DOHH2 (cell line): ENCODE measurements around the gene PPM1A.

Experiments used
- H3F3A ChIP-seq: fragments of 200-600 bp; sonication (generic), shearing (Covaris generic); 2 replicates; pipeline ENCODE4 v1.6.0; 2016; ENCODE audit warnings: antibody characterized with exemption, mild to moderate bottlenecking; ENCODE audit not compliant: control insufficient read depth, insufficient read depth
- H3K27ac ChIP-seq: fragments of 200-600 bp; sonication (generic); 2 replicates; pipeline ENCODE4 v1.5.1; 2014; ENCODE audit warnings: low read depth, mild to moderate bottlenecking, low read length, moderate library complexity
- H3K27me3 ChIP-seq: fragments of 200-600 bp; sonication (generic); 2 replicates; pipeline ENCODE4 v1.6.1; 2014; ENCODE audit warnings: mild to moderate bottlenecking, low read length, mixed read lengths; ENCODE audit not compliant: control insufficient read depth
- H3K36me3 ChIP-seq: fragments of 200-600 bp; sonication (generic); 2 replicates; pipeline ENCODE4 v1.6.1; 2014; ENCODE audit warnings: mild to moderate bottlenecking, low read length, moderate library complexity, mixed read lengths; ENCODE audit not compliant: control insufficient read depth
- H3K4me1 ChIP-seq: fragments of 200-600 bp; sonication (generic); 2 replicates; pipeline ENCODE4 v1.6.1; 2014; ENCODE audit warnings: mild to moderate bottlenecking, low read length, mixed read lengths; ENCODE audit not compliant: control insufficient read depth
- H3K4me2 ChIP-seq: fragments of 200-600 bp; sonication (generic); 2 replicates; pipeline ENCODE4 v1.6.0; 2014; ENCODE audit warnings: mild to moderate bottlenecking, low read length, moderate library complexity
- H3K4me3 ChIP-seq: fragments of 200-600 bp; sonication (generic); 2 replicates; pipeline ENCODE4 v1.5.1; 2014; ENCODE audit warnings: mild to moderate bottlenecking, low read length, mixed read lengths
- H3K79me2 ChIP-seq: fragments of 200-600 bp; sonication (generic); 2 replicates; pipeline ENCODE4 v1.6.1; 2014; ENCODE audit warnings: mild to moderate bottlenecking, low read length, mixed read lengths; ENCODE audit not compliant: control insufficient read depth
- H3K9me2 ChIP-seq: fragments of 200-600 bp; sonication (generic); replicated peaks from 2 replicates; pipeline ENCODE4 v1.6.1; 2014; ENCODE audit warnings: mild to moderate bottlenecking, low read length, mixed read lengths; ENCODE audit not compliant: control insufficient read depth
- H3K9me3 ChIP-seq: fragments of 200-600 bp; sonication (generic); 2 replicates; pipeline ENCODE4 v1.6.1; 2014; ENCODE audit warnings: antibody characterized with exemption, low read length, mixed read lengths; ENCODE audit not compliant: control insufficient read depth, insufficient read depth
- H4K20me1 ChIP-seq: fragments of 200-600 bp; sonication (generic); 2 replicates; pipeline ENCODE4 v1.6.0; 2014; ENCODE audit warnings: low read depth, mild to moderate bottlenecking, antibody characterized with exemption, low read length, moderate library complexity; ENCODE audit not compliant: control insufficient read depth, insufficient read depth
- CTCF ChIP-seq: fragments of 200-600 bp; sonication (generic); IDR thresholded peaks from one replicate; pipeline ENCODE4 v1.5.1; 2014; ENCODE audit warnings: antibody characterized with exemption, mild to moderate bottlenecking, low read depth, low read length; ENCODE audit not compliant: poor library complexity, severe bottlenecking
- EZH2phosphoT487 ChIP-seq: fragments of 200-600 bp; sonication (generic); IDR thresholded peaks from 2 replicates; pipeline ENCODE4 v1.6.1; 2017; ENCODE audit warnings: borderline replicate concordance, mild to moderate bottlenecking, antibody characterized with exemption, low read length, moderate library complexity, mixed read lengths

Gene PPM1A

GRCh38 chr14:60344751-60345150 is 95.7 kb downstream of the PPM1A start:
- H3K36me3 ChIP-seq, result no peaks in the 10 kb centered on the region
- H3K9me3 ChIP-seq, result no peaks in the 10 kb centered on the region
- no peak overlapping the region for H3K4me2 ChIP-seq
- H3K27me3 ChIP-seq, result no peaks in the 10 kb centered on the region
- no peaks in the 10 kb centered on the region for H3K79me2 ChIP-seq
- peaks cover 57% of the 10 kb centered on the region for H3K4me1 ChIP-seq
- peaks cover 27% of the 10 kb centered on the region for H3F3A ChIP-seq
- TF ChIP-seq CTCF (no peak), EZH2phosphoT487 (no peak)
- no peak overlapping the region for H3K27ac ChIP-seq
- H3K9me2 ChIP-seq, result no peaks in the 10 kb centered on the region
- no peak overlapping the region for H3K4me3 ChIP-seq
- H4K20me1 ChIP-seq, result no peaks in the 10 kb centered on the region

GRCh38 chr14:60346706-60347105 is 97.7 kb downstream of the PPM1A start:
- H3K9me3 ChIP-seq, result no peaks in the 10 kb centered on the region
- no peaks in the 10 kb centered on the region for H3K36me3 ChIP-seq
- no peaks in the 10 kb centered on the region for H4K20me1 ChIP-seq
- peaks cover 27% of the 10 kb centered on the region for H3F3A ChIP-seq
- H3K27me3 ChIP-seq, result no peaks in the 10 kb centered on the region
- peak overlapping the region; percentile 75 for H3K4me2 ChIP-seq
- no peak for TF ChIP-seq EZH2phosphoT487
- TF ChIP-seq CTCF, result no peak
- peak overlapping the region; percentile 94 for H3K27ac ChIP-seq
- peak overlapping the region; percentile 63 for H3K4me3 ChIP-seq
- H3K79me2 ChIP-seq, result no peaks in the 10 kb centered on the region
- peaks cover 68% of the 10 kb centered on the region for H3K4me1 ChIP-seq
- no peaks in the 10 kb centered on the region for H3K9me2 ChIP-seq

GRCh38 chr14:60348211-60348610 is 99.2 kb downstream of the PPM1A start:
- peak overlapping the region; percentile 75 for H3K4me2 ChIP-seq
- peak overlapping the region; percentile 94 for H3K27ac ChIP-seq
- H4K20me1 ChIP-seq, result no peaks in the 10 kb centered on the region
- no peaks in the 10 kb centered on the region for H3K36me3 ChIP-seq
- H3K9me3 ChIP-seq, result no peaks in the 10 kb centered on the region
- H3K27me3 ChIP-seq, result no peaks in the 10 kb centered on the region
- H3K9me2 ChIP-seq, result no peaks in the 10 kb centered on the region
- TF ChIP-seq CTCF, result no peak
- peaks cover 68% of the 10 kb centered on the region for H3K4me1 ChIP-seq
- peaks cover 27% of the 10 kb centered on the region for H3F3A ChIP-seq
- no peaks in the 10 kb centered on the region for H3K79me2 ChIP-seq
- H3K4me3 ChIP-seq, result peak overlapping the region; percentile 63
